CD8-positive, alpha-beta memory T cell (primary cell): ENCODE data around the gene ATP11B. TPM values are rescaled to one million over a fixed set of nuclear protein-coding genes. Genes with fewer than 3 reads are reported as not detected.

Source experiments
- CTCF ChIA-PET: fragments of 350-600 bp; sonication (Branson Sonifier 250); formaldehyde crosslinking; loops from one replicate; lab custom pipeline; 2021; ENCODE audit warnings: antibody characterized with exemption; lab: Charles Lee
- POLR2A ChIA-PET: fragments of 350-600 bp; sonication (Branson Sonifier 250); formaldehyde crosslinking; loops from one replicate; lab custom pipeline; 2021; ENCODE audit warnings: antibody characterized with exemption; lab: Charles Lee
- DNase-seq, 5 donors: peaks; one replicate each; pipeline versions ENCODE4 v3.0.0 to v3.0.0-alpha.2; 2020 to 2022; ENCODE audit warnings: mixed read lengths in 1 of 5
- H3K27ac ChIP-seq: one replicate; pipeline ENCODE4 v1.7.0; 2013; ENCODE audit warnings: low read depth, mild to moderate bottlenecking, low read length, moderate library complexity
- H3K27me3 ChIP-seq: 2 replicates; pipeline ENCODE4 v1.7.0; 2013; ENCODE audit warnings: low read length, mild to moderate bottlenecking; ENCODE audit not compliant: insufficient read depth, poor library complexity, severe bottlenecking
- H3K36me3 ChIP-seq: 2 replicates; pipeline ENCODE4 v1.7.0; 2013; ENCODE audit warnings: mild to moderate bottlenecking, low read length, moderate library complexity; ENCODE audit not compliant: insufficient read depth
- H3K4me1 ChIP-seq: 2 replicates; pipeline ENCODE4 v1.7.0; 2013; ENCODE audit warnings: mild to moderate bottlenecking, low read length, moderate library complexity; ENCODE audit not compliant: insufficient read depth
- H3K4me3 ChIP-seq: 2 replicates; pipeline ENCODE4 v1.7.0; 2013; ENCODE audit warnings: mild to moderate bottlenecking, low read length
- H3K9me3 ChIP-seq: 2 replicates; pipeline ENCODE4 v1.7.0; 2013; ENCODE audit warnings: mild to moderate bottlenecking, low read length
- H3K27ac Mint-ChIP-seq, 8 donors: one replicate each; pipeline ENCODE4 v1.8.0; 2020 to 2021; ENCODE audit warnings: mixed read lengths in 8 of 8, mild to moderate bottlenecking in 6 of 8, inconsistent platforms in 3 of 8, moderate library complexity in 3 of 8
- H3K27me3 Mint-ChIP-seq, 2 donors: one replicate each; pipeline ENCODE4 v1.8.0; 2020 to 2021; ENCODE audit warnings: mixed read lengths in 2 of 2, mild to moderate bottlenecking in 1 of 2, moderate library complexity in 1 of 2
- H3K36me3 Mint-ChIP-seq, 3 donors: one replicate each; pipeline ENCODE4 v1.8.0; 2020 to 2021; ENCODE audit warnings: mixed read lengths in 3 of 3, inconsistent platforms in 1 of 3, mild to moderate bottlenecking in 1 of 3
- H3K4me1 Mint-ChIP-seq, 3 donors: one replicate each; pipeline ENCODE4 v1.8.0; 2020 to 2021; ENCODE audit warnings: mixed read lengths in 3 of 3, inconsistent platforms in 1 of 3, mild to moderate bottlenecking in 1 of 3
- H3K4me3 Mint-ChIP-seq, 7 donors: one replicate each; pipeline ENCODE4 v1.8.0; 2020 to 2021; ENCODE audit warnings: mixed read lengths in 7 of 7, mild to moderate bottlenecking in 6 of 7, moderate library complexity in 4 of 7, inconsistent platforms in 2 of 7
- H3K9me3 Mint-ChIP-seq, 5 donors: one replicate each; pipeline ENCODE4 v1.8.0; 2020 to 2022; ENCODE audit warnings: mixed read lengths in 5 of 5, mild to moderate bottlenecking in 3 of 5, moderate library complexity in 2 of 5, inconsistent platforms in 1 of 5
- polyA plus RNA-seq: library from polyadenylated mRNA; unstranded; fragments of 300-500 nt; fragmentation: Illumina TruSeq; gene quantifications from one replicate; pipeline ENCODE4 v1.2.3, GENCODE V29; 2021
- total RNA-seq, 2 experiments: library from RNA; stranded (reverse); gene quantifications; one replicate each; pipeline ENCODE4 v1.2.3, GENCODE V29; 2021

The ATP11B gene
- total RNA-seq (10 to 100 TPM; 76.4 to 78.2 TPM), polyA plus RNA-seq (47.0 TPM)

- no peaks in the 10 kb centered on the region for H3K9me3 ChIP-seq
- H3K27ac Mint-ChIP-seq: peak within 1 kb of the TSS; percentile 98 to 100 (median 100)
- H3K9me3 Mint-ChIP-seq: no peaks in the 10 kb centered on the region
- H3K27me3 ChIP-seq: no peaks in the 10 kb centered on the region
- peak within 1 kb of the TSS; percentile 96 to 100 (median 98) for H3K4me3 Mint-ChIP-seq
- H3K4me1 ChIP-seq: peaks cover 31% of the 10 kb centered on the region
- peaks cover 37 to 39% (median 38%) of the 10 kb centered on the region in 3 donors for H3K4me1 Mint-ChIP-seq
- no peaks in the 10 kb centered on the region for H3K36me3 ChIP-seq
- peaks cover 2 to 6% of the 10 kb centered on the region in 2 donors for H3K27me3 Mint-ChIP-seq
- peak within 1 kb of the TSS; percentile 93 for H3K4me3 ChIP-seq
- peaks cover 0 to 17% (median 6%) of the 10 kb centered on the region in 3 donors for H3K36me3 Mint-ChIP-seq
- POLR2A ChIA-PET: interaction anchor here (0.9 to 1.4 kb wide), 5 partner anchors 50 to 1880 kb away, joined by 3 to 5 read pairs (median 4); partner anchors contain the start of gene FXR1
- H3K27ac ChIP-seq: peak within 1 kb of the TSS; percentile 96
- peak; percentile 78 to 86 (median 83) for DNase-seq
- CTCF ChIA-PET: interaction anchor here (0.7 to 2.4 kb wide), 2 partner anchors 13 to 44 kb away, joined by 3 to 9 read pairs; no protein-coding TSS in a partner anchor
Measured at GRCh38 chr3:182792901-182793662, at the start of gene ATP11B. Gene ATP11B (plus strand): TSS chr3:182793504. CDS start chr3:182793760, 256 bp downstream.

- no peaks in the 10 kb centered on the region for H3K4me1 ChIP-seq
- H3K4me1 Mint-ChIP-seq: no peaks in the 10 kb centered on the region
- H3K9me3 ChIP-seq: no peaks in the 10 kb centered on the region
- POLR2A ChIA-PET: no interaction called here
- no peak overlapping the region for H3K4me3 ChIP-seq
- H3K27me3 ChIP-seq: no peaks in the 10 kb centered on the region
- H3K27ac ChIP-seq: no peak overlapping the region
- peaks cover 5 to 13% of the 10 kb centered on the region in 2 donors for H3K27me3 Mint-ChIP-seq
- H3K9me3 Mint-ChIP-seq: no peaks in the 10 kb centered on the region
- H3K36me3 Mint-ChIP-seq: no peaks in the 10 kb centered on the region
- no peaks in the 10 kb centered on the region for H3K36me3 ChIP-seq
- CTCF ChIA-PET: interaction anchor here (1.1 kb wide), 1 partner anchor 13 kb away, joined by 3 read pairs; no protein-coding TSS in a partner anchor
- no peak overlapping the region for H3K27ac Mint-ChIP-seq
- H3K4me3 Mint-ChIP-seq: no peak overlapping the region
- no peak for DNase-seq
Measured at GRCh38 chr3:182746959-182747358, 46.3 kb upstream of the ATP11B start.

GRCh38 chr3:182755308-182755707 is 38.0 kb upstream of the ATP11B start:
- H3K4me3 ChIP-seq: no peak overlapping the region
- CTCF ChIA-PET: interaction anchor here (0.6 kb wide), 1 partner anchor 15 kb away, joined by 3 read pairs; no protein-coding TSS in a partner anchor

GRCh38 chr3:182755712-182756111 is 37.6 kb upstream of the ATP11B start:
- no peaks in the 10 kb centered on the region for H3K36me3 Mint-ChIP-seq
- H3K4me3 ChIP-seq: no peak overlapping the region
- H3K36me3 ChIP-seq: no peaks in the 10 kb centered on the region
- CTCF ChIA-PET: no interaction called here
- peaks cover 6 to 11% of the 10 kb centered on the region in 2 donors for H3K27me3 Mint-ChIP-seq
- no peak overlapping the region for H3K27ac Mint-ChIP-seq
- H3K4me3 Mint-ChIP-seq: no peak overlapping the region
- no peak for DNase-seq
- no peaks in the 10 kb centered on the region for H3K9me3 ChIP-seq
- H3K4me1 ChIP-seq: no peaks in the 10 kb centered on the region
- no peak overlapping the region for H3K27ac ChIP-seq
- POLR2A ChIA-PET: no interaction called here
- no peaks in the 10 kb centered on the region for H3K4me1 Mint-ChIP-seq
- no peaks in the 10 kb centered on the region for H3K9me3 Mint-ChIP-seq
- no peaks in the 10 kb centered on the region for H3K27me3 ChIP-seq

More at GRCh38 chr3:182755308-182755707, 38.0 kb upstream of the ATP11B start:
- Mint-ChIP-seq H3K27me3 (peaks cover 6 to 11% of the 10 kb centered on the region in 2 donors), H3K4me1 (no peaks in the 10 kb centered on the region), H3K36me3 (no peaks in the 10 kb centered on the region), H3K4me3 (no peak overlapping the region), H3K9me3 (no peaks in the 10 kb centered on the region), H3K27ac (no peak overlapping the region)
- Histone ChIP-seq H3K4me1 (no peaks in the 10 kb centered on the region), H3K27ac (no peak overlapping the region), H3K9me3 (no peaks in the 10 kb centered on the region), H3K27me3 (no peaks in the 10 kb centered on the region), H3K36me3 (no peaks in the 10 kb centered on the region)
- DNase-seq: no peak
- POLR2A ChIA-PET: no interaction called here

- peaks cover 3 to 24% of the 10 kb centered on the region in 2 donors for H3K27me3 Mint-ChIP-seq
- no peak for DNase-seq
- Histone ChIP-seq H3K4me3 (no peak overlapping the region), H3K27ac (no peak overlapping the region), H3K27me3 (no peaks in the 10 kb centered on the region), H3K9me3 (no peaks in the 10 kb centered on the region), H3K4me1 (no peaks in the 10 kb centered on the region), H3K36me3 (no peaks in the 10 kb centered on the region)
- H3K4me3 Mint-ChIP-seq: no peak overlapping the region
- H3K27ac Mint-ChIP-seq: no peak overlapping the region
- H3K4me1 Mint-ChIP-seq: no peaks in the 10 kb centered on the region
- POLR2A ChIA-PET: no interaction called here
- CTCF ChIA-PET: no interaction called here
- H3K9me3 Mint-ChIP-seq: no peaks in the 10 kb centered on the region
- H3K36me3 Mint-ChIP-seq: no peaks in the 10 kb centered on the region
Measured at GRCh38 chr3:182760576-182761164, 32.6 kb upstream of the ATP11B start.

- H3K4me3 Mint-ChIP-seq: no peak overlapping the region
Measured at GRCh38 chr3:182763896-182764295, 29.4 kb upstream of the ATP11B start.

GRCh38 chr3:182765287-182765686 is 28.0 kb upstream of the ATP11B start:
- POLR2A ChIA-PET: no interaction called here
- H3K9me3 ChIP-seq: no peaks in the 10 kb centered on the region
- H3K36me3 ChIP-seq: no peaks in the 10 kb centered on the region
- Mint-ChIP-seq H3K27ac (peak overlapping the region in 1 of 8 donors; percentile 6), H3K9me3 (no peaks in the 10 kb centered on the region), H3K27me3 (peaks cover 1 to 24% of the 10 kb centered on the region in 2 donors), H3K4me1 (no peaks in the 10 kb centered on the region), H3K4me3 (no peak overlapping the region), H3K36me3 (no peaks in the 10 kb centered on the region)
- H3K4me3 ChIP-seq: no peak overlapping the region
- H3K4me1 ChIP-seq: no peaks in the 10 kb centered on the region
- no peaks in the 10 kb centered on the region for H3K27me3 ChIP-seq
- H3K27ac ChIP-seq: no peak overlapping the region
- CTCF ChIA-PET: no interaction called here
- no peak for DNase-seq

More at GRCh38 chr3:182763896-182764295, 29.4 kb upstream of the ATP11B start:
- ChIA-PET CTCF (no interaction called here), POLR2A (interaction anchor here (0.9 kb wide), 1 partner anchor 30 kb away, joined by 3 read pairs; no protein-coding TSS in a partner anchor)
- H3K4me3 ChIP-seq: no peak overlapping the region
- Mint-ChIP-seq H3K9me3 (no peaks in the 10 kb centered on the region), H3K4me1 (no peaks in the 10 kb centered on the region), H3K36me3 (no peaks in the 10 kb centered on the region), H3K27me3 (peaks cover 1 to 24% of the 10 kb centered on the region in 2 donors), H3K27ac (no peak overlapping the region)
- no peaks in the 10 kb centered on the region for H3K27me3 ChIP-seq
- no peaks in the 10 kb centered on the region for H3K36me3 ChIP-seq
- no peak overlapping the region for H3K27ac ChIP-seq
- H3K4me1 ChIP-seq: no peaks in the 10 kb centered on the region
- DNase-seq: no peak
- no peaks in the 10 kb centered on the region for H3K9me3 ChIP-seq

- POLR2A ChIA-PET: no interaction called here
- no peaks in the 10 kb centered on the region for H3K36me3 Mint-ChIP-seq
- Histone ChIP-seq H3K27me3 (no peaks in the 10 kb centered on the region), H3K36me3 (no peaks in the 10 kb centered on the region), H3K27ac (no peak overlapping the region), H3K9me3 (no peaks in the 10 kb centered on the region), H3K4me3 (no peak overlapping the region), H3K4me1 (no peaks in the 10 kb centered on the region)
- H3K27me3 Mint-ChIP-seq: peaks cover 1 to 24% of the 10 kb centered on the region in 2 donors
- H3K9me3 Mint-ChIP-seq: no peaks in the 10 kb centered on the region
- CTCF ChIA-PET: no interaction called here
- no peak overlapping the region for H3K27ac Mint-ChIP-seq
- H3K4me3 Mint-ChIP-seq: no peak overlapping the region
- DNase-seq: no peak
- no peaks in the 10 kb centered on the region for H3K4me1 Mint-ChIP-seq
Measured at GRCh38 chr3:182766099-182766498, 27.2 kb upstream of the ATP11B start.
